Uterus (tissue), 2 donors: ENCODE data around the gene FLT1.

ENCODE experiments used
- CTCF ChIP-seq, 4 experiments: fragments of 200-600 bp in 2 of 4; fragments of 450-650 bp in 2 of 4; sonication (generic) in 2 of 4; IDR thresholded peaks; one replicate each; pipeline ENCODE4 v1.5.1; 2016 to 2019; ENCODE audit warnings: antibody characterized with exemption in 4 of 4, mild to moderate bottlenecking in 2 of 4, moderate library complexity in 1 of 4
- POLR2A ChIP-seq, 2 donors: fragments of 450-650 bp; IDR thresholded peaks; one replicate each; pipeline ENCODE4 v1.6.1; 2016; ENCODE audit warnings: antibody characterized with exemption in 2 of 2, mild to moderate bottlenecking in 1 of 2, moderate library complexity in 1 of 2

GRCh38 chr13:28495538-28496187 is 735 bp upstream of the FLT1 start:
- TF ChIP-seq CTCF (IDR thresholded peaks at IDR 0.05) (no peak), POLR2A (IDR thresholded peaks at IDR 0.05) (no peak)
